Nephron (organoid): ENCODE data around the gene SLC39A1.
A peak's percentile ranks its signal among the peaks of the same experiment; 100 is the strongest.

ENCODE experiments used
- H3K27ac Mint-ChIP-seq, 3 experiments: 2 replicates each; pipeline ENCODE4 v1.8.0; 2020; ENCODE audit warnings: mixed read lengths in 3 of 3, mild to moderate bottlenecking in 2 of 3, moderate library complexity in 1 of 3
- H3K27me3 Mint-ChIP-seq: 2 replicates; pipeline ENCODE4 v1.8.0; 2021; ENCODE audit warnings: low read depth, mild to moderate bottlenecking, moderate library complexity, mixed read lengths
- H3K36me3 Mint-ChIP-seq: 2 replicates; pipeline ENCODE4 v1.8.0; 2020; ENCODE audit warnings: low read depth, mixed read lengths
- H3K4me1 Mint-ChIP-seq: 2 replicates; pipeline ENCODE4 v1.8.0; 2020; ENCODE audit warnings: mixed read lengths
- H3K4me3 Mint-ChIP-seq, 3 experiments: 2 replicates each; pipeline ENCODE4 v1.8.0; 2020; ENCODE audit warnings: mild to moderate bottlenecking in 3 of 3, mixed read lengths in 3 of 3, moderate library complexity in 2 of 3
- H3K9me3 Mint-ChIP-seq: 2 replicates; pipeline ENCODE4 v1.8.0; 2020; ENCODE audit warnings: mixed read lengths
- TF ChIP-seq, protein P1 (sequence below), 3 experiments: fragments of 200-600 bp; sonication (generic); IDR thresholded peaks; one replicate each; pipeline ENCODE4 v1.5.0; 2021; ENCODE audit warnings: antibody characterized with exemption in 3 of 3; ENCODE audit not compliant: unreplicated experiment in 3 of 3

Gene SLC39A1

DNA sequence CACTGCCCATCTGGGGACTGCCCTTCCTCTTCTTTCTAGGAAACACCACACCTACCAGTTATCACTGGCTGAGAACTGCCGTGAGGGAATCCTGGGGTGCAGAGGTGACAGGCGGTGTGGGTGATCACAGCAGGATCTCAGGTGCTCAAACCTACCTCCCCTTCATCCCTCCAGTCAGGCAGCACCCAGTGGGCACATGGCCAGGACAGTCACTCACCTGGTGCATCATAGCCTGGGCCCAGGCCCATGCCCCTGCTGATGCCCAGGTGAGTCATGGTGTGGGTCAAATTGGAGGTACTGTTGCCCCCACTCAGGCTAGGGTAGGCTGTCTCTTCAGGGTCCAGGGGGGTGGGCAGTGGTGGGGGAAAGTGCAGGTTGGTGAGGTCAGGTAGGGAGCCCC lies 11.5 kb downstream of the SLC39A1 start:
- Mint-ChIP-seq H3K27ac (no peak overlapping the region), H3K36me3 (peaks cover 41% of the 10 kb centered on the region), H3K27me3 (no peaks in the 10 kb centered on the region), H3K4me3 (no peak overlapping the region), H3K4me1 (peaks cover 10% of the 10 kb centered on the region), H3K9me3 (no peaks in the 10 kb centered on the region)
- TF ChIP-seq, protein P1, sequence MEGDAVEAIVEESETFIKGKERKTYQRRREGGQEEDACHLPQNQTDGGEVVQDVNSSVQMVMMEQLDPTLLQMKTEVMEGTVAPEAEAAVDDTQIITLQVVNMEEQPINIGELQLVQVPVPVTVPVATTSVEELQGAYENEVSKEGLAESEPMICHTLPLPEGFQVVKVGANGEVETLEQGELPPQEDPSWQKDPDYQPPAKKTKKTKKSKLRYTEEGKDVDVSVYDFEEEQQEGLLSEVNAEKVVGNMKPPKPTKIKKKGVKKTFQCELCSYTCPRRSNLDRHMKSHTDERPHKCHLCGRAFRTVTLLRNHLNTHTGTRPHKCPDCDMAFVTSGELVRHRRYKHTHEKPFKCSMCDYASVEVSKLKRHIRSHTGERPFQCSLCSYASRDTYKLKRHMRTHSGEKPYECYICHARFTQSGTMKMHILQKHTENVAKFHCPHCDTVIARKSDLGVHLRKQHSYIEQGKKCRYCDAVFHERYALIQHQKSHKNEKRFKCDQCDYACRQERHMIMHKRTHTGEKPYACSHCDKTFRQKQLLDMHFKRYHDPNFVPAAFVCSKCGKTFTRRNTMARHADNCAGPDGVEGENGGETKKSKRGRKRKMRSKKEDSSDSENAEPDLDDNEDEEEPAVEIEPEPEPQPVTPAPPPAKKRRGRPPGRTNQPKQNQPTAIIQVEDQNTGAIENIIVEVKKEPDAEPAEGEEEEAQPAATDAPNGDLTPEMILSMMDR (IDR thresholded peaks at IDR 0.05; ENCODE audit: unreplicated experiment in 3 of 3) = no peak

DNA sequence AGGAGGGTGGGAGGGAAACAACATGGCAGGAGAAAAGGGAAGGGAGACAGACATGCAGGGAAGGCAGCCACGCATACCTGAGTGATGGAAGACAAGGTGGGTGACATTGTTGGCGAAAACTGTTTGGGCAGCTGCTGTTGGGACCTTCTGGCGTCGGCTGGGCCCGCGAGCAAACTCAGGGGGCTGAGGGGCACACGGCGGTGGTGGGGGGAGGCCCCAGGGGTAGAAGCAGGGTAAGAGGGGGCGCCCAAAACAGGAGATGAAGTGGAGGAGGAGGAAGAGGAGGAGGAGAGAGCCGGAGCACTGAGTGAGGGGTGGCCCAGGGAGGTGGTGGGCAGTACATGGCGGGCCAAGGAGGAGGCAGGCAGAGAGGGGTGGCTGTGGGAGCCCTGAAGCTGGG lies 12.2 kb downstream of the SLC39A1 start:
- Mint-ChIP-seq H3K27me3 (no peaks in the 10 kb centered on the region), H3K27ac (no peak overlapping the region), H3K4me3 (no peak overlapping the region), H3K36me3 (peaks cover 41% of the 10 kb centered on the region), H3K4me1 (peaks cover 6% of the 10 kb centered on the region), H3K9me3 (no peaks in the 10 kb centered on the region)
- TF ChIP-seq, protein P1 (IDR thresholded peaks at IDR 0.05; ENCODE audit: unreplicated experiment in 3 of 3) = no peak

DNA sequence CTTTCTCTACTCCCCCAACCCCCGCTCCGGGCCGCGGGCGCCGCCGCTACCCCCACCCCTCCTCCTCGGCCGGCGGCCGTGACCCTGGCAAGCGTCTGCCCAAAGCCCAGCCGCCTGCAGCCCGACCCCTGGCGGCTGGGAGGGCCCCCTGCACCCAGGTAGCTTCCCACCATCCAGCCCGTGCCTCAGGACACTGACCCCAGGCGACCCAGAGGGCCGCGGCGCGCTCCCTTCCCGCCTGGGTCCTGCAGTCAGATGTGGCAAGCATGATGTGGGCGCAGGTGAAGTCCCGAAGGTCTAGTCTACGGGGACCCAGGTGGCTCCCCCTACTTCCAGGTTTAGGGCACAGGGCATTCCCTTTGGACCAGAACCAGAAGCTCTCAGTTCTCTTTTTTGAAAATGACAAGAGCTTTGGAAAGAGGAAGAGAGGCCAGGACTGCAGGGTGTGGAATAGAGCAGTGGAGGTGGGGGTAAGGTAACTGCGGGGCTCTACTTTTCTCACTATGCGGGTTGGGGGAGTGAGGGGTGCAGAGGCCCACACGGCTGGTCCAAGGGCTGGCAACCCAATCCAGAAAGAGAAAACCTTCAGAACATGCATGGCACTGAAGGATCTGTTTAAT lies 16.6 kb downstream of the SLC39A1 start, which contains the start of gene DENND4B:
DENND4B (minus strand) TSS at position 97 of the 620 bp plus-strand sequence. CDS start 2,344 bp downstream, outside the sequence.
- no peaks in the 10 kb centered on the region for H3K27me3 Mint-ChIP-seq
- H3K9me3 Mint-ChIP-seq = no peaks in the 10 kb centered on the region
- peaks cover 21% of the 10 kb centered on the region for H3K36me3 Mint-ChIP-seq
- TF ChIP-seq, protein P1 (IDR thresholded peaks at IDR 0.05; ENCODE audit: unreplicated experiment in 3 of 3) = peak; percentile 92 to 94 (median 93)
- H3K4me3 Mint-ChIP-seq = peak within 1 kb of the TSS; percentile 89 to 97 (median 91)
- peak within 1 kb of the TSS; percentile 63 to 91 (median 75) for H3K27ac Mint-ChIP-seq
- peaks cover 10% of the 10 kb centered on the region for H3K4me1 Mint-ChIP-seq

DNA sequence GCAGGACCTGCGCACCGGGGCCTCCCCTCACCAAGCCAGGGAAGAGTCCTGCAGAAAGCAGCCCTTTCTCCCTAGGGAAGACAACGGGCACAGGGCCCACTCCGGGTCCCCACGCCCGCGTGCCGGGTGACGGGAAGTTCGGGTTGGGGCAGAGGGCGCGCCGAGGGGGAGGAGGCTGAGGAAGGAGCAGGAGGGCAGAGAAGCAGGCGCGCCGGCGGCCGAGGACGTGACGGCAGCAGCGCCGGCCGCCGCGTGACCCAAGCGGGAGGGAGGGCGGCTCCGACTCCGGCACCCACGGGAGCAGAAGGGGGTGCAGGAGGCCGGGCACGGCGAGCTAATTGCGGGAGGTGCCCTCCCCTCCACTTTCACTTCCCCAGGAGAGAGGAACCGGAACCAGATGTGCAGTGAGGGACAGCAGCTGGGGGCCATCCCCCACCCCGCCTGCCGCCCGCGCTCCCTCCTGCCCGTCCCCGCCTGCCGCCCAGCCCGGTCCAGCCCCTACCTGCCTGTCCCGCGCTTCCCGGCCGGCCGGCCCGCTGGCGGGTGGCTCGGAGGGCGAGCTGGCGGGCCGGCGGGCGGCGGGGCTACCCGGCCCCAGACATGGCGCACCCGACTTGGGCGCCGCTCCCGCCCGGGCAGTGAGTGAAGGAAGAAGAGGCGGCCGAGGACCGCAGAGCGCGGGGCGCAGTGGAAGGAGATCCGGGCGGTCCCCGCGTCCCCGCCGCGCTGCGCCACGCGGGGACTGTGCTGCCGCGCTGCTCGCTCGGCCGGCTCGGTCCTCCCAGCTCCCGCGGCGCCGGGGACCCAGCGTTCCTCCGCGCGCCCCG lies 17.3 kb downstream of the SLC39A1 start:
- Mint-ChIP-seq H3K9me3 (no peaks in the 10 kb centered on the region), H3K4me3 (peak overlapping the region; percentile 89 to 97 (median 91)), H3K36me3 (peaks cover 18% of the 10 kb centered on the region), H3K27ac (peak overlapping the region in 1 of 3 experiments; percentile 91), H3K4me1 (peaks cover 10% of the 10 kb centered on the region), H3K27me3 (no peaks in the 10 kb centered on the region)
- TF ChIP-seq, protein P1 (IDR thresholded peaks at IDR 0.05; ENCODE audit: unreplicated experiment in 3 of 3) = no peak

DNA sequence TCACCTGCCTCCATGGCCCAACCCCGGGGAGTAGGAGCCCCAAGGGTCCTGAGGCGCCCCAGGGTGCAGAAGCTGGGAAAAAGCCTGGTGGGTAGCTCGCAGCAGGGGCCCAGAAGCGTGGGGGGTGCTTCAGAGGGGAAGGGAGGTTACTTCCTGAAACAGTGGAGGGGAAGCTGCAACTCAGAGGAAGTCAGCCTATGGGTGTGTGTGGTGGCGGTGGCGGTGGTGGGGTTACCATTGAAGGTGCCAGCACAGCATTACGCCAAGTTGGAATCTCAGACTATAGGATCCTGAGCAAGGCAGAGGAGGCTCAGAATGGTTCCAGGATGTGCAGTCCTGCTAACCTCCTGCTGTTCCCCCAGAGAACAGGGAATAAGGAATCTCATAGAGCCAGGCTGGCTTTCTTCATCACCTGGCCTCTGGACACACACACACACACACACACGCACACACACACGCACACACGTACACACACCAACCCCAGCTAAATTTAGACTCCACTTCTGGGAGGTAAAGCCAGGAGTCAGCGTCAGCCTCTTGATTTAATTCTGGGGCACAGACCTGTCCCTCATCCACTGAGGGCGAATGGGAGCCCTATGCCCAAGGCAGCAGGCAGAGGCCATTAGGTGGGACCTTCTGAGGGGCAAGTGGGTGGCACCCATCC lies 18.1 kb downstream of the SLC39A1 start:
- TF ChIP-seq, protein P1 (IDR thresholded peaks at IDR 0.05; ENCODE audit: unreplicated experiment in 3 of 3) = no peak
- Mint-ChIP-seq H3K4me1 (peaks cover 10% of the 10 kb centered on the region), H3K27me3 (no peaks in the 10 kb centered on the region), H3K9me3 (no peaks in the 10 kb centered on the region), H3K4me3 (peak overlapping the region; percentile 89 to 97 (median 91)), H3K36me3 (peaks cover 13% of the 10 kb centered on the region), H3K27ac (peak overlapping the region; percentile 63 to 91 (median 75))
